ENCODE results near the gene MR1. TPM values are rescaled to one million over a fixed set of nuclear protein-coding genes. Genes with fewer than 3 reads are reported as not detected.

Gene MR1
- polyA plus RNA-seq, 2 donors, result 3.6 to 7.5 TPM

Other genes starting within 250 kb of the MR1 start
- gene KIAA1614, start 121.1 kb upstream of the MR1 start, polyA plus RNA-seq, result 1 to 10 TPM; 1.0 to 1.5 TPM
- gene STX6, start 11.1 kb upstream of the MR1 start, polyA plus RNA-seq, result 10 to 100 TPM; 11.7 to 12.8 TPM
- 10 to 100 TPM; 16.7 to 27.2 TPM for gene IER5, start 54.7 kb downstream of the MR1 start, polyA plus RNA-seq